K562 (cell line): ENCODE measurements around the gene POU2F3. TPM values are rescaled to one million over a fixed set of nuclear protein-coding genes. Genes with fewer than 3 reads are reported as not detected.

Experiments
- ATAC-seq: fragments of 200-7000 bp; cut with Tn5 transposase; 3 replicates; pipeline ENCODE4 v1.9.1; 2020; ENCODE audit warnings: moderate library complexity
- BruUV-seq: library from RNA; stranded (reverse); fragments of 400-500 nt; replicated peaks from 2 replicates; lab custom pipeline; 2021; lab: Mats Ljungman, UMichigan
- CTCF ChIA-PET: fragments of 300-600 bp; formaldehyde crosslinking; extraction: SDS; loops from one replicate; lab custom pipeline; 2021; ENCODE audit warnings: low intra/inter-chr PET ratio; lab: Yijun Ruan, JAX
- POLR2A ChIA-PET: fragments of 300-600, 350-650 bp; sonication (Branson Sonifier 250); formaldehyde crosslinking; extraction: SDS; loops from one replicate; lab custom pipeline; 2021; ENCODE audit warnings: antibody characterized with exemption, inconsistent platforms; lab: Yijun Ruan, JAX
- DNase-seq, 4 experiments: peaks; one replicate each; pipeline versions ENCODE4 v3.0.0 to v3.0.0-alpha.2; 2011 to 2018; ENCODE audit warnings: low spot score in 3 of 4, mixed read lengths in 3 of 4; ENCODE audit errors: extremely low read depth in 1 of 4
- FAIRE-seq: peaks from 2 replicates; lab custom pipeline; 2011; peaks lifted over from hg19 to GRCh38; lab: Jason Lieb, UNC
- H2AFZ ChIP-seq: 2 replicates; pipeline ENCODE4 v1.6.0; 2011; ENCODE audit warnings: low read depth, low read length, control low read depth, inconsistent platforms
- H3K27ac ChIP-seq: fragments of 200-600 bp; 3 replicates; pipeline ENCODE4 v1.8.0; 2011; ENCODE audit warnings: low read depth, mild to moderate bottlenecking, control low read depth, inconsistent platforms, low read length, moderate library complexity, mixed read lengths; ENCODE audit errors: extremely low read depth
- H3K27me3 ChIP-seq, 2 experiments: fragments of 300-600 bp in 1 of 2; 2 replicates in 1 of 2; 3 replicates in 1 of 2; pipeline versions ENCODE4 v1.6.0 to v1.8.0; 2011; ENCODE audit warnings: inconsistent platforms in 2 of 2, low read length in 2 of 2, mild to moderate bottlenecking in 1 of 2, mixed read lengths in 1 of 2, moderate library complexity in 1 of 2; ENCODE audit not compliant: control insufficient read depth in 2 of 2, insufficient read depth in 2 of 2
- H3K36me3 ChIP-seq: fragments of 300-600 bp; 3 replicates; pipeline ENCODE4 v1.8.0; 2011; ENCODE audit warnings: mild to moderate bottlenecking, low read length, inconsistent platforms; ENCODE audit not compliant: control insufficient read depth, insufficient read depth
- H3K4me1 ChIP-seq, 2 experiments: fragments of 200-600 bp in 1 of 2; replicated peaks in 1 of 2; 2 replicates in 1 of 2; 3 replicates in 1 of 2; pipeline versions ENCODE4 v1.5.1 to v1.8.0; 2011; ENCODE audit warnings: inconsistent platforms in 2 of 2, low read length in 2 of 2, mild to moderate bottlenecking in 1 of 2, mixed read lengths in 1 of 2, moderate library complexity in 1 of 2; ENCODE audit not compliant: control insufficient read depth in 2 of 2, insufficient read depth in 2 of 2
- H3K4me2 ChIP-seq: 2 replicates; pipeline ENCODE4 v1.6.1; 2011; ENCODE audit warnings: low read length, control low read depth, inconsistent platforms, mixed read lengths; ENCODE audit not compliant: insufficient read depth
- H3K4me3 ChIP-seq: fragments of 200-600 bp; sonication (generic), shearing (Covaris generic); 2 replicates; pipeline ENCODE4 v1.5.1; 2016; ENCODE audit warnings: control low read depth, inconsistent platforms
- H3K79me2 ChIP-seq: fragments of 200-600 bp; 3 replicates; pipeline ENCODE4 v1.8.0; 2011; ENCODE audit warnings: low read length, inconsistent platforms; ENCODE audit not compliant: control insufficient read depth, insufficient read depth
- H3K9ac ChIP-seq, 2 experiments: 2 replicates each; pipeline versions ENCODE4 v1.6.0 to v1.6.1; 2011; ENCODE audit warnings: low read depth in 2 of 2, low read length in 2 of 2, control low read depth in 1 of 2, inconsistent platforms in 1 of 2, mild to moderate bottlenecking in 1 of 2, mixed read lengths in 1 of 2; ENCODE audit not compliant: insufficient read depth in 1 of 2
- H3K9me1 ChIP-seq: one replicate; pipeline ENCODE4 v1.6.0; 2011; ENCODE audit warnings: inconsistent platforms, mild to moderate bottlenecking, low read length, moderate library complexity; ENCODE audit not compliant: control insufficient read depth, insufficient read depth
- H3K9me3 ChIP-seq: replicated peaks from 2 replicates; pipeline ENCODE4 v1.5.1; 2011; ENCODE audit warnings: low read depth, low read length, inconsistent platforms; ENCODE audit not compliant: control insufficient read depth, insufficient read depth
- H4K20me1 ChIP-seq: replicated peaks from 2 replicates; pipeline ENCODE4 v1.6.1; 2011; ENCODE audit warnings: low read length, inconsistent platforms, mixed read lengths; ENCODE audit not compliant: control insufficient read depth, insufficient read depth
- ATF7 ChIP-seq: fragments of 450-650 bp; IDR thresholded peaks from 2 replicates; pipeline ENCODE4 v1.7.1; 2014; ENCODE audit warnings: mild to moderate bottlenecking, moderate library complexity
- CCAR2 ChIP-seq: fragments of 200-400 bp; formaldehyde crosslinking; IDR thresholded peaks from 2 replicates; pipeline ENCODE4 v1.6.1; 2017; ENCODE audit warnings: mild to moderate bottlenecking, low read depth, low read length
- CHAMP1 ChIP-seq: fragments of 450-650 bp; IDR thresholded peaks from 2 replicates; pipeline ENCODE4 v1.6.1; 2016; ENCODE audit warnings: mild to moderate bottlenecking
- CXXC5 ChIP-seq: fragments of 250-450 bp; sonication (Bioruptor Pico); IDR thresholded peaks from 2 replicates; pipeline ENCODE4 v1.8.0; 2022; ENCODE audit warnings: inconsistent platforms, mild to moderate bottlenecking, moderate library complexity
- KHSRP ChIP-seq: fragments of 450-650 bp; IDR thresholded peaks from 2 replicates; pipeline ENCODE4 v1.6.1; 2017
- MEF2D ChIP-seq: conservative IDR thresholded peaks from 2 replicates; pipeline ENCODE4 v1.6.1; 2016; ENCODE audit warnings: low read depth, missing genetic modification characterization, missing compliant biosample characterization
- NFXL1 ChIP-seq: fragments of 450-650 bp; formaldehyde crosslinking; IDR thresholded peaks from 2 replicates; pipeline ENCODE4 v1.4.0; 2021; ENCODE audit warnings: mild to moderate bottlenecking
- POU5F1 ChIP-seq: fragments of 150-350 bp; IDR thresholded peaks from 2 replicates; pipeline ENCODE4 v1.6.1; 2014; ENCODE audit warnings: borderline replicate concordance, low read length, low read depth, mild to moderate bottlenecking; ENCODE audit not compliant: partially characterized antibody
- SFPQ ChIP-seq: fragments of 200-400 bp; formaldehyde crosslinking; IDR thresholded peaks from 2 replicates; pipeline ENCODE4 v1.6.1; 2017; ENCODE audit warnings: mild to moderate bottlenecking, low read depth, low read length, moderate library complexity
- SREBF1 ChIP-seq: fragments of 150-350 bp; IDR thresholded peaks from 2 replicates; pipeline ENCODE4 v1.6.1; 2014; ENCODE audit warnings: antibody characterized with exemption, low read depth, low read length, borderline replicate concordance
- TCF3 ChIP-seq: sonication (generic); formaldehyde crosslinking; IDR thresholded peaks from 2 replicates; pipeline ENCODE4 v1.4.0; 2020; ENCODE audit warnings: mild to moderate bottlenecking, missing genetic modification reagents
- TFE3 ChIP-seq: fragments of 450-650 bp; formaldehyde crosslinking; IDR thresholded peaks from 2 replicates; pipeline ENCODE4 v1.4.0; 2020; ENCODE audit warnings: mild to moderate bottlenecking, mixed read lengths
- ZBTB1 ChIP-seq: sonication (generic); formaldehyde crosslinking; IDR thresholded peaks from 2 replicates; pipeline ENCODE4 v1.8.1; 2023; ENCODE audit warnings: missing genetic modification reagents, low read depth, mild to moderate bottlenecking, borderline replicate concordance
- ZNF121 ChIP-seq: sonication (generic); formaldehyde crosslinking; conservative IDR thresholded peaks from 2 replicates; pipeline ENCODE4 v1.8.0; 2022; ENCODE audit warnings: missing genetic modification reagents
- ZNF224 ChIP-seq: sonication (generic); formaldehyde crosslinking; IDR thresholded peaks from 2 replicates; pipeline ENCODE4 v1.8.0; 2022; ENCODE audit warnings: mild to moderate bottlenecking, missing genetic modification reagents
- WGBS: fragments of 100-300 bp; shearing (Covaris generic); methylation state at CpG from one replicate; pipeline ENCODE4 v1.1.6; 2016; ENCODE audit warnings: low coverage, mixed read lengths; ENCODE audit not compliant: insufficient coverage; ENCODE audit errors: missing lambda C conversion rate; 5-methylcytosine and 5-hydroxymethylcytosine counted together
- in situ Hi-C: fragments of 300-500 bp; cut with MboI; formaldehyde crosslinking; loops from 4 replicates; pipeline ENCODE4 v1.15.0; 2018; ENCODE audit warnings: inconsistent platforms, mixed read lengths
- intact Hi-C: fragments of 100-400 bp; cut with micrococcal nuclease; formaldehyde crosslinking; loops from 2 replicates; pipeline ENCODE4 v1.14.2; 2022
- polyA plus RNA-seq, 8 experiments: library from polyadenylated mRNA; depleted of rRNA in 4 of 8; stranded (reverse) in 5 of 8; unstranded in 3 of 8; fragments of >200 nt; fragmentation: Nextera tagmentation in 2 of 8; fragmentation: Illumina TruSeq in 1 of 8; extraction: Ambion mirVana in 2 of 8; extraction: Trizol in 1 of 8; gene quantifications; 2 replicates each; pipeline versions ENCODE4 v1.2.1 to v1.2.3, GENCODE V29; 2011 to 2014; ENCODE audit warnings: inconsistent platforms in 1 of 8, missing spikeins in 1 of 8
- total RNA-seq, 7 experiments: library from RNA; depleted of rRNA in 6 of 7; stranded (reverse); fragments of >200 nt in 6 of 7; fragmentation: Illumina TruSeq in 2 of 7; extraction: Trizol in 2 of 7; gene quantifications; 2 replicates each; pipeline versions ENCODE4 v1.2.1 to v1.2.3, GENCODE V29; 2011 to 2021; ENCODE audit warnings: low replicate concordance in 1 of 7

The POU2F3 gene
- total and polyA plus RNA-seq, 9 of the 15 experiments (the other 6 are each of a cell fraction or from before 2014, with no cell fraction given): not detected

- no peak for TF ChIP-seq MEF2D
- no peak for TF ChIP-seq CCAR2
- no peak for TF ChIP-seq CXXC5 (CRISPR knock-in tag)
- TF ChIP-seq ZNF121 (CRISPR knock-in tag): no peak
- TF ChIP-seq ZNF224 (CRISPR knock-in tag): no peak
- TF ChIP-seq, all 486 proteins: peak for 0
Observed at GRCh38 chr11:120198787-120199469, 41.0 kb upstream of the POU2F3 start (continued).

- 0 out of 5 replicates have a peak, but pooled peaks cover 0 to 6% of the 10 kb centered on the region in 2 experiments for H3K4me1 ChIP-seq
- H3K79me2 ChIP-seq: no peaks in the 10 kb centered on the region
- BruUV-seq: no TSS peak
- no peaks in the 10 kb centered on the region for H3K9me3 ChIP-seq
- H3K36me3 ChIP-seq: no peaks in the 10 kb centered on the region
- H4K20me1 ChIP-seq: peaks cover 10% of the 10 kb centered on the region
- intact Hi-C loops (no loop called here), in situ Hi-C loops (no loop called here)
- ChIA-PET POLR2A (no interaction called here), CTCF (no interaction called here)
- FAIRE-seq (no peak), ATAC-seq (no peak), DNase-seq (no peak)
- no peak overlapping the region for H3K4me2 ChIP-seq
- no peak overlapping the region for H3K4me3 ChIP-seq
- no peak overlapping the region for H3K9ac ChIP-seq
- peaks cover 31 to 44% of the 10 kb centered on the region in 2 experiments; a peak in 4 of 5 replicates for H3K27me3 ChIP-seq
- H3K27ac ChIP-seq: no peak overlapping the region
- H3K9me1 ChIP-seq: peaks cover 2% of the 10 kb centered on the region
- H2AFZ ChIP-seq: no peak overlapping the region
- 2% methylated on average over 7 of the region's 9 CpGs for WGBS
- TF ChIP-seq NFXL1 (CRISPR knock-in tag) (no peak), CHAMP1 (no peak), POU5F1 (no peak), KHSRP (no peak), SFPQ (no peak), ZBTB1 (no peak), SREBF1 (no peak), TCF3 (CRISPR knock-in tag) (no peak), ATF7 (no peak), TFE3 (CRISPR knock-in tag) (no peak)
Observed at GRCh38 chr11:120199613-120200012, 40.3 kb upstream of the POU2F3 start.
